Calu3 (cell line): Measurements from ENCODE around the gene CTAGE1. TPM values are rescaled to one million over a fixed set of nuclear protein-coding genes. Genes with fewer than 3 reads are reported as not detected.
A peak's percentile ranks its signal among the peaks of the same experiment; 100 is the strongest.
"Not testable (repeated sequence)": the region's sequence is repeated elsewhere in the genome, so short reads cannot be mapped to it uniquely, and the experiment has no call there.

ENCODE experiments used
- BruUV-seq: library from RNA; stranded (reverse); fragments of 400-500 nt; replicated peaks from 2 replicates; lab custom pipeline; 2021; lab: Mats Ljungman, UMichigan
- CTCF ChIA-PET: fragments of 300-600 bp; sonication (Branson Sonifier 250); formaldehyde crosslinking; loops from one replicate; lab custom pipeline; 2022; ENCODE audit warnings: antibody characterized with exemption; lab: Charles Lee
- DNase-seq: peaks from one replicate; pipeline ENCODE4 v3.0.0; 2022
- H3K27ac Mint-ChIP-seq: one replicate; pipeline ENCODE4 v1.8.0; 2022; ENCODE audit warnings: mixed read lengths; ENCODE audit not compliant: unreplicated experiment
- H3K27me3 Mint-ChIP-seq: one replicate; pipeline ENCODE4 v1.8.0; 2022; ENCODE audit warnings: mixed read lengths; ENCODE audit not compliant: unreplicated experiment
- H3K36me3 Mint-ChIP-seq: one replicate; pipeline ENCODE4 v1.8.0; 2022; ENCODE audit warnings: mild to moderate bottlenecking, moderate library complexity, mixed read lengths; ENCODE audit not compliant: insufficient read depth, unreplicated experiment
- H3K4me1 Mint-ChIP-seq: one replicate; pipeline ENCODE4 v1.8.0; 2022; ENCODE audit warnings: mild to moderate bottlenecking, low read depth, mixed read lengths; ENCODE audit not compliant: unreplicated experiment
- H3K4me3 Mint-ChIP-seq: one replicate; pipeline ENCODE4 v1.8.0; 2022; ENCODE audit warnings: mild to moderate bottlenecking, low read depth, moderate library complexity, mixed read lengths; ENCODE audit not compliant: unreplicated experiment
- H3K9me3 Mint-ChIP-seq: one replicate; pipeline ENCODE4 v1.8.0; 2022; ENCODE audit warnings: low read depth, mixed read lengths; ENCODE audit not compliant: unreplicated experiment
- CTCF ChIP-seq: fragments of 200-600 bp; IDR thresholded peaks from one replicate; pipeline ENCODE4 v1.8.0; 2022; ENCODE audit warnings: antibody characterized with exemption; ENCODE audit not compliant: unreplicated experiment
- intact Hi-C: fragments of 100-400 bp; cut with micrococcal nuclease; formaldehyde crosslinking; loops from one replicate; pipeline ENCODE4 v1.10.0; 2022; ENCODE audit not compliant: unreplicated experiment
- total RNA-seq: library from RNA; stranded (reverse); gene quantifications from 2 replicates; pipeline ENCODE4 v1.2.3, GENCODE V29; 2022

Gene CTAGE1
- total RNA-seq, 1 experiment from 2014 or later, result not detected

- H3K36me3 Mint-ChIP-seq, result peaks cover 4% of the 10 kb centered on the region
- H3K9me3 Mint-ChIP-seq, result peaks cover 14% of the 10 kb centered on the region
- H3K4me1 Mint-ChIP-seq, result peaks cover 18% of the 10 kb centered on the region
- DNase-seq, result no peak
- no TSS peak for BruUV-seq
- no peaks in the 10 kb centered on the region for H3K27me3 Mint-ChIP-seq
- no peak for TF ChIP-seq CTCF
- CTCF ChIA-PET, result interaction anchor here (1.1 kb wide), 1 partner anchor 12 kb away, joined by 6 read pairs; no protein-coding TSS in a partner anchor
- peak overlapping the region; percentile 62 for H3K27ac Mint-ChIP-seq
- peak overlapping the region; percentile 12 for H3K4me3 Mint-ChIP-seq
- intact Hi-C loops, result loop anchor here (10.0 kb wide), 1 partner anchor 57 kb away; no protein-coding TSS in a partner anchor
Observed at GRCh38 chr18:22451796-22452195, 34.1 kb upstream of the CTAGE1 start.

DNA sequence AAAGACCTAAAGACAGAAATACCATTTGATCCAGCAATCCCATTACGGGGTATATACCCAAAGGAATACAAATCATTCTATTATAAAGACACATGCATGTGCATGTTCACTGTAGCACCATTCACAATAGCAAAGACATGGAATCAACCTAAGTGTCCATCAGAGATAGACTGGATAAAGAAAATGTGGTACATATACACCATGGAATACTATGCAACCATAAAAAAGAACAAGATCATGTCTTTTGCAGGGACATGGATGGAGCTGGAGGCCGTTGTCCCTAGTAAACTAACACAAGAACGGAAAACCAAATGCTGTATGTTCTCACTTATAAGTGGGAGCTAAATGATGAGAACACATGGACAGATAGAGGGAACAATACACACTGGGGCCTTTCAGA lies 33.1 kb upstream of the CTAGE1 start:
- H3K4me3 Mint-ChIP-seq, H3K27ac Mint-ChIP-seq, H3K27me3 Mint-ChIP-seq, H3K36me3 Mint-ChIP-seq, BruUV-seq, DNase-seq, CTCF ChIA-PET: not testable (repeated sequence)
- Mint-ChIP-seq H3K4me1 (peaks cover 18% of the 10 kb centered on the region), H3K9me3 (peaks cover 14% of the 10 kb centered on the region)
- intact Hi-C loops, result loop anchor here (10.0 kb wide), 1 partner anchor 56 kb away; no protein-coding TSS in a partner anchor

DNA sequence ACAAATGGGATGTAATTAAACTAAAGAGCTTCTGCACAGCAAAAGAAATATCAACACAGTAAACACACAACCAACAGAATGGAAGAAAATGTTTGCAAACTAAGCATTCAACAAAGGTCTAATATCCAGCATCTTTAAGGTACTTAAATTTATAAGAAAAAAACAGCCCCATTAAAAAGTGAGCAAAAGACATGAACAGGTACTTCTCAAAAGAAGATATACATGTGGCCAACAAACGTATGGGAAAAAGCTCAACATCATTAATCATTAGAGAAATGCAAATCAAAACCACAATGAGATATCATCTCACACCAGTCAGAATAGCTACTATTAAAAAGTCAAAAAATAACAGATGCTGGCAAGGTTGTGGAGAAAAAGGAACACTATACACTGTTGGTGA lies 32.6 kb upstream of the CTAGE1 start:
- H3K36me3 Mint-ChIP-seq, H3K27me3 Mint-ChIP-seq, DNase-seq, BruUV-seq, H3K27ac Mint-ChIP-seq, CTCF ChIA-PET, H3K4me3 Mint-ChIP-seq: not testable (repeated sequence)
- Mint-ChIP-seq H3K9me3 (peaks cover 14% of the 10 kb centered on the region), H3K4me1 (peaks cover 18% of the 10 kb centered on the region)
- intact Hi-C loops, result loop anchor here (10.0 kb wide), 1 partner anchor 56 kb away; no protein-coding TSS in a partner anchor

GRCh38 chr18:22449753-22450152 lies 32.0 kb upstream of the CTAGE1 start:
- H3K36me3 Mint-ChIP-seq, H3K27ac Mint-ChIP-seq, H3K4me3 Mint-ChIP-seq, BruUV-seq, DNase-seq, H3K27me3 Mint-ChIP-seq, CTCF ChIA-PET: not testable (repeated sequence)
- peaks cover 14% of the 10 kb centered on the region for H3K9me3 Mint-ChIP-seq
- intact Hi-C loops, result loop anchor here (10.0 kb wide), 1 partner anchor 55 kb away; no protein-coding TSS in a partner anchor
- H3K4me1 Mint-ChIP-seq, result peaks cover 12% of the 10 kb centered on the region

DNA sequence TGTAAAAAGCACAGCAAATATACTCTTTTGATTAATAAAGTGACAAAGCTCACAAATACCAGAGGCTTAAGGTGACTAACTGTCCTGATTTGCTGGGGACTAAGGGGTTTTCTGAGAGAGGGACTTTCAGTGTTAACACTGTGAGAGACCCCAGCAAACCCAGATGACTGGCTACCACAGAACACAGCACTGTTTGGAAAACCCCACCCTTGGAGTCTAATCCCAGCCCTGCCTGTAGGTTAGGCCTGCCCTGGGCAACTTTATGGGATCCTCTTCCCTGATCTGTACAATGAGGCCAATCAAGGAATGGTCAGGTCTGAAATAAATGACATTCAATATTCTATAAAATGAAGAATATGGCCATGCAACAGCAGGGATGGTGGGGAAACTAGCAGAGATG lies 30.5 kb upstream of the CTAGE1 start:
- Mint-ChIP-seq H3K27me3 (no peaks in the 10 kb centered on the region), H3K9me3 (peaks cover 14% of the 10 kb centered on the region), H3K27ac (no peak overlapping the region), H3K4me1 (peaks cover 10% of the 10 kb centered on the region), H3K36me3 (peaks cover 4% of the 10 kb centered on the region), H3K4me3 (no peak overlapping the region)
- CTCF ChIA-PET, result interaction anchor here (0.6 kb wide), 1 partner anchor 231 kb away, joined by 5 read pairs; no protein-coding TSS in a partner anchor
- no peak for TF ChIP-seq CTCF
- no peak for DNase-seq
- no TSS peak for BruUV-seq
- intact Hi-C loops, result no loop called here

- peaks cover 10% of the 10 kb centered on the region for H3K4me1 Mint-ChIP-seq
- intact Hi-C loops, result no loop called here
- no peak for TF ChIP-seq CTCF
- H3K4me3 Mint-ChIP-seq, result no peak overlapping the region
- H3K27ac Mint-ChIP-seq, result no peak overlapping the region
- no peak for DNase-seq
- no peaks in the 10 kb centered on the region for H3K27me3 Mint-ChIP-seq
- peaks cover 4% of the 10 kb centered on the region for H3K36me3 Mint-ChIP-seq
- BruUV-seq, result no TSS peak
- CTCF ChIA-PET, result interaction anchor here (0.6 kb wide), 1 partner anchor 231 kb away, joined by 5 read pairs; no protein-coding TSS in a partner anchor
- H3K9me3 Mint-ChIP-seq, result peaks cover 14% of the 10 kb centered on the region
Observed at GRCh38 chr18:22447792-22448191, 30.1 kb upstream of the CTAGE1 start.
